GM11168 (cell line): ENCODE measurements around the gene CFAP74.

Experiments used
- in situ Hi-C: fragments of 300-500 bp; cut with MboI; formaldehyde crosslinking; loops from one replicate; pipeline ENCODE4 v1.12.0; 2022; ENCODE audit warnings: low sequenced_read_pairs; ENCODE audit not compliant: unreplicated experiment

CFAP74 gene

DNA sequence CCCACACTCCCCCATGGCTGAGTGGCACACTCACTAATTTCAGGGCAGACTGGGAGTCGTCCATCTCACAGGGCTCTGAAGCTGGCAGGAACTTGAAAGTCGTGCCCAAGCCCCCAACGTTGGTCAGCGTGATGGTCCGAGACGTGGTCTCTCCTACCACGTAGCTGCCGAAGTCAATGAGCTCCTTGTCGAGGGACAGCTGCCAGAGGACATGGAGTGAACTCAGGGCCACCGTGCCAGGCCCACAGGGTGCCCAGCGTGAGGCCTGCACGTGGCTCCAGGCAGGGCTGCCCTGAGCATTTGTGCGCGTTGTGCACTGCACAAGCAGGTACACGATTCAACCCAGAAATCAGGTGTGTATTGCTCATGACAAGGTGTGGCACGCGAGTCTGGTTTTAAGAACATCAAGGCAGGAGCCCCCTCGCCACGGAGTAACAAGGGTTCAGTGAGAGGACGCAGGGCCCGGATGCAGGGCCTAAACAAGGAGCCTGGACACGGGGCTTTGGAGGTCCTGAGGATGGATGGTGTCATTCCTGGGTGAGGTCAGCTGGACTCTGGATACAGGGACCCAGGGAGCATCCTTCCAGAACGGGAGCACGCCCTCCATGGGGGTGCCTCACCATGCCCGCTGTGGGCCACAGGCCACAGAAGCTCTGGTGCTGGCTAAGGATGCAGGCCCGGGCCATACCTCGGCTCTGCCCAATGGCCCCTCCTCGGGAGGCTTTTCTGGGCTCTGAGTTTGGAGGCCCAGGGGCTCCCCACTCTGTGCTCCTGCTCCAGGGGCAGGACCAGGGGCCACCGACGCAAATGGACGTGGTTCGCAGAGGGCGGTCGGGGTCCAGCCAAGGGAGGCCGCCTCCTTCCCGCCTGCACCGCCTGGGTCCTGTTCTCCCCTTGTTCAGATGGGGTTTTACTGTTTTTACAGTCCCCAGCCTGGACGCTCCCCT is 46.7 kb downstream of the CFAP74 start:
- in situ Hi-C loops = no loop called here

DNA sequence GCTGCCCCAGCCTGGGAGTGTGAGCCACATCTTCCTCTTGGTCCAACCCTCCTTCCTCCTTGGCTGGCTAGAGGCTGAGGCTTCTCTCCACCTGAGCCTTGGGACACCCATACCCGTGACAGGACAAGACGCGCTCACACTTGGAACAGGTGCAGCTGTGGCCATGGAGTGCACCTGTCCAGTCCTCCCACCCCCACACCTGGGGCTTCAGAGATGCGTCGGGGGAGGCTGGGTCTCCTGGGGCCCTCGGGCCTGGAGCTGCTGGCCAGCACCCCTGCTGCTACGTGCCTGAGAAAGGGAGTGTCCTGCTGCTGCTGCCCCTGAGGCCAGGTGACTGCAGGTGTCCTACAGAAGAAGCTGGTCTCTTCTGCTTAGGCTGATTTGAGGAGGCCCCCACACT is 47.5 kb downstream of the CFAP74 start:
- in situ Hi-C loops = no loop called here

DNA sequence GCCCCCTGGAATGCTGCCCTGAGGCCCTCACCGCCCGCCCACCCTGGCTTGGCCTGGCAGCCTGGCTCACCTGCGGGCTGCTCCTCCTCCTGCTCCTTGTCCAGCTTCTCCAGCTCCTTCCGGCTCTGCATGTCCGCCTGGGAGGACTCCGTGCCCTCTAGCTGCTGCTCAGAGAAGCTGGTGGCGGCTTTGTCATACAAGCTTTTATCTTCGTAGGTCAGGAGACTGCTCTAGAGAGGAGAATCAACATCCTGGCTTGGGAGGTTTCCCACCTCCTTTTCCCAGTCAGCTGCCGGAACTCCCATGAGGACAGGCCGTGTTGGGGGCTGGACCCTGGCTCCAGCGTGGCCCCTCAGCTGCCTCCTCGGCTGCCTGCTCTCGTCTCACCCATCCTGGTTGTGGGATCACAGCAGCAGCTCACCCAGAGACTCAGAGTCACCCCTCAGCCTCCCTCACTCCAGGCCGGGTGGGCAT is 47.9 kb downstream of the CFAP74 start:
- in situ Hi-C loops = no loop called here

DNA sequence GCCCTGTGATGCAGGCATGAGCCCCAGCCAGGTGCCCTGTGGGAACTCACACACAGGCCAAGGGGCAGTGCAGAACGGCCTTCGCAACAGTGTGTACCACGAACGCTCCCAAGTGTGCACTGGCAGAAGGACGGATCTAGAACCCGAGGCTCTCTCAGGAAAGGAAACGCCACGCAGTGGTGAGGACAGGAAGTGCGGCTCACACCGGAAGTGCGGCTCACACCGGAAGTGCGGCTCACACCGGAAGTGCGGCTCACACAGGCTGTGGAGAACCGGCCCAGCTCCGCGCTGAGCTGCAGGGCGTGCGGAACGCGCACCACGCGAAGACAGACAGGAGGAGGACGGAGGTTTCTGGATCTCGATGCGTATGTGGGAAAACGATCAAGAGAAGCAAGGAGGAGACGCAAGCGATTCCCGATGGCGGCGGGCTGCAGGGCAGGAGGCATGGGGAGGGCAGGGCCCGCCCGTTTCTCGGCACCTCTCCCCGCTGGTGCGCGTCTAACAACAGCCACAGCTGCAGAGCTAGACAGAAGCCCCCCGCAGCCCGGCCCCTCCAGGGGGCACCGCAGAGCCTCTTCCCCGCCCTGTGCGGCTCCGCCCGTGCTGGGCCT is 48.6 kb downstream of the CFAP74 start:
- in situ Hi-C loops = no loop called here

DNA sequence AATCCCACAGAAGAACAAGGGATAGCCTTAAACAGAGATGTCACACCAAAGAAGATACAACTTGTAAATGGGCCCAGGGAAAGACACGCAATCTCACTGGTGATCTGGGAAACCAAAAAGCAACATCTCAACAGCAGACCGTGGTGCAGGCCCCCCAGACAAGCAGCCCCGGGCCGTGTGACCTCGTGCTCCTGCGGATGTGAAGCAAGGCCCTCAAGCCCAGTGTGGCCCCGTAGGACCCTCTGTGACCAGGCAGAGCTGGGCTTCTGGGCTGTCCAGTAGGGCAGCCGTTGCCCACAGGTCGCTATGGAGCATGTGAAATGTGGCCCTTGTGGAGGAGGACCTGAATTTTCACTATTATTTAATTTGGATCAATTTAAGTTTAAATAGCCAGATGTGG is 49.6 kb downstream of the CFAP74 start:
- in situ Hi-C loops = no loop called here

DNA sequence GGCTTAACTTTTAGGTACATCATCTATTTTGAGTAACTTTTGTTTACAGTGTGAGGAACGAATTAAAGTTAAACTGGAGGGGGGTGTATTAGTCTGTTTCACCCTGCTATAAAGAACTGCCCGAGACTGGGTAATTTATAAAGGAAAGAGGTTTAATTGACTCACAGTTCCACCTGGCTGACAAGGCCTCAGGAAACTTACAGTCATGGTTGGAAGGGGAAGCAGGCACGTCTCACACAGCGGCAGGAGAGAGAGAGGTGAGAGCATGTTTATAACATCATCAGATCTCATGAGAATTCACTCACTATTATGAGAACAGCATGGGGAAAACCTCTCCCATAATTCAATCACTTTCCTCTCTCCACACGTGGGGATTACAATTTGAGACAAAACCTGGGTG is 52.6 kb downstream of the CFAP74 start:
- in situ Hi-C loops = no loop called here

DNA sequence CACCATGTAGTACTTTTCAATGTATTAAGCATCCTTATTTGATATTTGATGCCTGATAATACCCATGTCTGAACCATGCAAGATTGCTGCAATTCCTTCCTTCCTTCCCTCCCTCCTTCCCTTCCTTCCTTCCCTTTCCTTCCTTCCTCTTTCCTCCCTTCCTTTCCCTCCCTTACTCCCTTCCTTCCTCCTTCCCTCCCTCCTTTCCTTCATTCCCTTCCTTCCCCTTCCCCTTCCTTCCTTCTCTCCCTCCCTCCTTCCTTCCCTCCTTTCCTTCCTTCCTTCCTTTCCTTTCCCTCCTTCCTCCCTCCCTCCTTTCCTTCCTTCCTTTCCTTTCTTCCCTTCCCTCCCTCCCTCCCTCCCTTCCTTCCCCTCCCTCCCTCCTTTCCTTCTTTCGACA is 54.8 kb downstream of the CFAP74 start:
- in situ Hi-C loops = no loop called here

DNA sequence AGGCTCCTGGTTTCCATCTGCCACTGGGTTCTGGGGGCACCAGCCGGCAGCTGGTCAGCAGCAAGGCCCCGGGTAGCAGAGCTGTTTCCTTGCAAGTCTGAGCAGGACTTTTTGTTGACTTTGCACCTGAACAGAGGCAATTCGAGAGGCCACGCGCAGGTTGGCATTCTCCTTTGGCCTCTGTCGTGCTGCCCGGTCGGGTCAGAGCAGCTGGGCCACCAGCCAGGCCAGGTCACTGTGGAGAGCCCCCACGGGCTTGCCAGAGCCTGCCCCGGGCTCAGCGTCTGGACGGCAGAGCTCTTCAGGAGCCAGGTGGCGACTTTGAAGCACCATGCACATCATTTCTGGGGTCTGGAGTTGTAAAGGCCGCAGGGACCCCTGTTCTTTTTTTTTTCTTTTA is 56.1 kb downstream of the CFAP74 start:
- in situ Hi-C loops = no loop called here

DNA sequence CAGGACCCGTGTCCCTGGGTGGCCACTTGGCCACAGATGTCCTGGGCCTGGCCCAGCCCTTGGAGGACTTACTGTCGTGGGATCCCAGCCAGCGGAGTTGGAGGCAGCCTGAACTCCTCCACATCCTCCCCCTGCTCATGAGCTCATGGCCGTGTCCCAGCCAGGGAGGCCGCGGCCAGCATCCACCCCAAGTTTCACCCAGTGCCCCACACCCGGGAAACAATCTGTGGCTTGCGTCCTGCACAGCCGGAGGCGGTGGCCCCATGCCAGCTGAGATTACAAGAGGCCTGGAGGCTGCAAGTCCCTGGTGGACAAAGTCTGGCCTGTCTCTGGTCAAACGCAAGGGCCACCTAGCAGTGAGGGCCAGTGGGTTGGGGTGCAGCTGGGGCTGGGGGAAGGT is 57.0 kb downstream of the CFAP74 start:
- in situ Hi-C loops = no loop called here

DNA sequence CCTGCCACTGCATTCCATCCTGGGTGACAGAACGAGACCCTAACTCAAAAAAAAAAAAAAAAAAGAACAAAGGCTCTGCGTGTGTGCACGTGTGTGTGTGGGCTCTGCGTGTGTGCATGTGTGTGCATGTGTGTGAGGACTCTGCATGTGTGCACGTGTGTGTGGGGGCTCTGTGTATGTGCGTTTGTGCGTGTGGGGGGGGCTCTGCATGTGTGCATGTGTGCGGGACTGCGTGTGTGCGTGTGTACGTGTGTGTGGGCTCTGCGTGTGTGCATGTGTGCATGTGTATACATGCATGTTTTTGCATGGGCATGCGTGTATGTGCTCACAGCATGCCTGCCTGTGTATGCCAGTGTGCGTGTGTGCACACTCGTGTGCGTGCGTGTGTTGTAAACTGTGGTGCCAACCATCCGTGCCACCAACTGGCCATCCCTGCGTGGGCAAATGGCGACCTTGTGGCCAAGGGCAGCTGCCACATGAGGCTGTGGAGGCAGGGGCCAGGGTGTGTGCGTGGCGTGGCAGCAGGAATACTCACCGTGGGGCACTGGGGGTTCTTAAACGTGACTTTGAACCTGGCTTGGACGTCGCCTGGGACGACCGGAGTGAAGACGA is 57.7 kb downstream of the CFAP74 start:
- in situ Hi-C loops = no loop called here

DNA sequence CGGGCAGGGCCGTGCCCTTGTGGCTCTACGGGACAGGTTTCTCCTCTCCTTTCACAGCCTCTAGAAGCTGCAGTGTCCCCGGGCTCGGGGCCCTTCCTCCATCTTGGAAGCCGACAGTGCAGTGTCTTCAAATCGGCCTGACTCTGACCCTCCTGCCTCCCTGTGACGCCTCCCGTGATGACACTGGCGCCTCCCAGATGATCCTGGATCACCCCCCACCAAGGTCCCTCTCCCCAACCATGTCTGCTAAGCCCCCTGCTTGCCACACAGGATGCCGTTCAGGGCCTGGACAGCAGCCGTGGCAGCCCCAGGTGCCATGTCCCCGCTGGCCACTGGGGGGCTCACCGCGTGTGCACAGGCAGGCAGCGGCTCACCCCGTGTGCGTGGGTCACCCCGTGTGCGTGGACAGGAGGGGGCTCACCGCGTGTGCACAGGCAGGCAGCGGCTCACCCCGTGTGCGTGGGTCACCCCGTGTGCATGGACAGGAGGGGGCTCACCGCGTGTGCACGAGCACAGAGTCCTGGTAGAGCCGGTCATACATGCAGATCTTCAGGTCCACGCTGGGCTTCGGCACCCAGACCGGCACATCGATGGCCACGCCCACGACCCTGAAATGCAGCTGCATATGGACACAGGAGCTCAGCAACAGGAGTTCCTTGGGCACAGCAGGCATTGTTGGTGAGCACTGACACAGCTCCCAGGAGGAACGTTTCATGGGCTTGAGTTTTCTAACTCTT is 59.6 kb downstream of the CFAP74 start:
- in situ Hi-C loops = no loop called here

DNA sequence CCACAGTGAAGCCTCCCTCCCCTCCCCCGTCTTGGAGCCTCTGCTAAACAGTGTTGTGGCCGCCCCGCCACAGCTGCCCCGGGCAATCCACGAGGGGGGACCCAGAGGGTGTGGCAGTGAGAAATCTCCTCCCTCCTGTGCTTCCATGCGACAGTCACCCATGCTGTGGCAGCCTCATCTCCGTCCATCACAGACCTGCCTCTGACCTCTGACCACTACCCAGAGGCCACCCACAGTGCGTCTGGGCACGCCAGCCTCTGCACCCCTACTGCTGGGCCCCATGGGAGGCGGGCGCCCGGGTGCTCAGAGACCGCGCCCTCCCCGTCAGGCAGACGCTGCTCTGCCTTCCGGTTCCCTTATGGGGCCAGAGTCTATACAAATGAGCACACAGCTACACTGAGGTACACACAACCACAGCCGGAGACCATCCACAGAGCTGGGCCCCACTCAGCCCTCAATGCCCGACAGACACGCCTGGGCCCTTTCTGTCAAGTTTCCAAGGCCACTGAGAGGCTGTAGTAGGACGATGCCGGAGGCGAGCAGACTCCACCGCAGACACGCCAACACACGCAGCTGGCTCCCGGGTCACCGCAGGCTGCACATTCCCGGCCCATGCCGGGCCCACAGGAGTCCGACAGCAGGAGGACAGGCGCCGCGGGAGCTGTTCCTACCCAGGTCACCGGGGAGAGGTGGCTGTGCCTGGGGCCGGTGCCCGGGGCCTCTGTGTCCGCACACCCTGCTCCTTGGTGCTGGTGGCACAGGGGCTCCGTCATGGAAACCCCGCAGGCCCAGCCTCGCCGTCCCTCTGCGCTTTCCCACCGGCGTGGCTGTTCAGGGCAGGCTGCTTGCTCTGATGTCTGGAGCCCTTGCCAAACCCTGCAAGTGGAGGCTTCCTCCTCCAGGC is 60.6 kb downstream of the CFAP74 start:
- in situ Hi-C loops = no loop called here

DNA sequence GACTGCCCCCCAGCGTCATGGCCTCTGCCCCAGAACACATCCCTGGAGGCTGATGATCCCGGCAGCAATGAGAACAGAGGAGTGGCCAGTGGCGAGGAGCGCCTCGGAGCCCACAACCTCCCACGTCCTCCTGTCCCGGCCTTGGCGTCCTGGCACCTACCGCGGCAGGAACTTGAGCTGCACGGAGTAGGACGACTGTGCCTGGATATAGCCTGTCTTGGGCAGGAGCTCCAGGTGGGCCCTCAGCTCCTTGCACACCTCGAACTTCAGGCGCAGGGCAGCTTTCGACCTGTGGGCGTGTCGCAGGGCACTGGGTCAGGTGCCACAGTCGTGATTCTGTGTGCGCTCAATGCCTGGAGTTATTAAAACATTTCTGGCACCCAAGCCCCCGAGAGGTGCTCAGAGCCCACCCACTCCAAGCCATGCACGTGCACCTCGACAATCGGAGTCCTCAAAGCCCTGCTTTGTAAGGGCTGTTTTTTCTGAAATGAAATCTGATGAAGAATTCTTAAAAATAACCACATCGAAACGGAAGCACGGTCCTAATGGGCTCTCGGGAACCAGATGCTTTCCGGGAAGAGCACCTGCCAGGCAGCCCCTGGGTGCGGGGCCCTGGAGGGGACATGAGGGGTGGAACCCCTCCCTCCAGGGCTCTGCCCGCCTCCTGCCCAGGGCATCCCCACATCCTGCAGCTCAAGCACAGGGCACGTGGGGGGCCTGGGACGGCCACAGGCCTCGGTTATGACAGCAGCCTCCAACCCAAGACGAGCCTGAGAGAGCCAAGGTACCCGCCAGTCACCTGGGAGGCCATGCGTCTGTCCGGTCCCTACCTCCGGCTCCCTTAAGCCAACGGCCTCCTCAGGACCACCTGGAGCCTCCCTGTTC is 61.5 kb downstream of the CFAP74 start:
- in situ Hi-C loops = no loop called here

DNA sequence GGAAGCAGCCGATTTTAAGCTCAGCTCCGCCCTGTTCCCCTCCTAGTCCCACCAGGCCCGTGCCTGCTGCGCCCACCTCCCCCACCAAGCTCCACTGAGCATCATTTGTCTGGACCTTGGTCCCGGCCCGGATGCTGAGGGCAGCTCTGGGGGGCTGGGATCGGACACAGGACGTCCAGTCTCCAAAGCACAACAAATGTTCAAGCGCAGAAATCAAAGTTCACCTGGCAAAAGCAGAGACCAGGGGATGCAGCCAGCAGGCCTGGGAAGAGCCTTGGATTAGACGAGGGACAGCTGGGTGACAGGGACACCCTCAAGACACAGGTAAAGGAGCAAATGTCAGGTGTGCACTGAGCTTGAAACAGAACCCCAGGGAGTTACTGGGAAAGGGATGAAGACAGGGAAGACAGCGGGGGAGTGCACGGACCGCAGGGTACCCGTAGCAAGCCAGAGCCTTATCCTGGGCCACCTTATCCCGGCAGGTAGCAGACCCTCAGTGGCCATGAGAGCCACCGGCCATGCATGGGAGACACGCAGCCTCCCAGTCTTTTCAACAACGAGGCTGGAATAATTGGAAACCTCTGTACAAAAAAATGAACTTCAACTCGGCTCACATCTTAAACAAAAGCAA is 62.3 kb downstream of the CFAP74 start:
- in situ Hi-C loops = no loop called here

DNA sequence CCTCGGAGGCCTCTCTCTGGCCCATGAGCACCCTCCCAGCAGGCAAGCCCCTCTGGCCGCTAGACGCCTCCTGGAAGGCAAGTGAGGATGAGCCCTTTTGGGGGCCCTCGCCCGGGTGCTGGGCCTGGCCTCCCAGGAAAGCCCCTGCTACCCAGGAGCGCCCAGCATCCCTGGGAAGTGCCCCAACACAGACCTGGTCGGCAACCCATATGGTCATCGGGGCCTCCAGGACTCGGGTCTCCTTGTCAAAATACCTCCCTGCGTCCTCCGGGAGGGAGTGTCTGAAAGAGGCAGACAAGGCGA is 63.5 kb downstream of the CFAP74 start:
- in situ Hi-C loops = no loop called here

DNA sequence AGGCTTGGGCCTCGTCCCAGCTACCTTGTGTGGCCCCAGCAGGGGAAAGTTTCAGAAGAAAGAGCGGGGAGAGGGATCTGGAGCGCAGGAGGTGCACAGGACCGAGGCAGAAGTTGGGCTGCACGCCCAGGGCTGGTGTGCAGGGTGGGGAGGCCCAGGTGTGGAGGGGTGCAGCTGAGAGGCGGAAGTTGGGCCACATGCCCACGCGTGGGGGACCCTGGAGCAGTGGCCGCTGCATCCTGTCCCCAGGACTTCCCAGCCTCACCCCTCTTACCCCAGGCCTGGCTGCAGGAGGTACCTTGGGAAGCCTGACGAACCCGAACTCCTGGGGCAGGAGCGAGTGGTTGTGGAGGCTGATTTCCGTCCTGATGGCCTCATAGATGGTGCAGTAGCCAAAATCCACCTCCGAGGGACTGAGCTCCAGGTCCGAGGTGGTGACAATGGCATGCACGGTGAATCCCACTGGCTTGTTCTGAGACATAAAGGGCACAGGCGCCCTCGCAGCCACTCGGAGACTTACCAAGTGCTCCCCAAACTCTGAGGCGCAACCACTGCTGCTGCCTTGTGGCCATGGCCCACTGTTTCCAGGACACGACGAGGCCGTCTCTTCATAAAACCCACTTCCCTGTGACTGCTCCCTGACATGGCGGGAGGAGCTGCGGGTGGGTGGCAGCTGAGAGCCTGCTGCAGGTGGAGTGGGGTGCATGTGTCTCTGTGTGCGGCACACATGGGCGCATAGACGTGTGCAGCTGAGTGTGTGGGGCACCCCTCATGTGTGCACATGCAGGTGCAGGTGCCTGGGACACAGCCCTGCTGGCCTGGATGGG is 64.1 kb downstream of the CFAP74 start:
- in situ Hi-C loops = no loop called here

DNA sequence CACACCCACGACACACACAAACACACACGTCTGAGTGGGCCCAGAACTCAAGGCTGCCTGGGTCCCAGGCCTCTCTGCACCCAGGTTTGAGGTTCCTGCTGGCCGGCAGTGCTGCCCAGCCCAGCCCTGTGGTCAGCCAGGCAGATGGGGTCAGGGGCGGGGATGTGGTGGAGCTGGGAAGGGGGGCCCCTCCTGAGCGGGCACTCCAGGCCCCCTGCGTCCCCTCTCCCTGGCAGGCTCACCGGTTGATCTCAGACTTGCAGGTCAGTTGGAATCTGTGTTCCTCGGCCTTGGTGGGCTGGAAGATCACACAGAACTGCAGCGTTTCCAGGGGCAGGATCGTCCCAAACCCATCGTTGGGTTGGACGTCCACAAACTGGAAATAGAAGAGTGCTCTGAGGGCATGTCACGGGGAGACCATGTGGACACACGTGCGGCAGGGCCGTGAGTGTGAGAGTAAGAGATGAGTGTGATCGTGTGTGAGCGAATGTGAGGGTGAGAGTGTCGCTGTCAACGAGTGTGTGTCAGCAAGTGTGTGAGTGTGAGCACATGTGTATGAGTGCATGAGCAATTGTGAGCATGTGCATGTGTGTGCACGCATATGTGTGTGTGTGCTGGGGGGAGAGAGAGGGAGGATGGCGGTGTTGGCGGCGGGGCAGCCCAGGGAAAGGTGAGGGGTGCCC is 64.8 kb downstream of the CFAP74 start:
- in situ Hi-C loops = no loop called here
